Hematopoietic multipotent progenitor cell treated with erythropoietin and hydrocortisone succinate and interleukin-3 and kit ligand, for 17 days (in vitro differentiated cells): ENCODE measurements around the gene BRF1.

Experiments
- DNase-seq: peaks from one replicate; pipeline ENCODE4 v3.0.0-alpha.2; 2015; ENCODE audit warnings: low spot score

Gene BRF1

DNA sequence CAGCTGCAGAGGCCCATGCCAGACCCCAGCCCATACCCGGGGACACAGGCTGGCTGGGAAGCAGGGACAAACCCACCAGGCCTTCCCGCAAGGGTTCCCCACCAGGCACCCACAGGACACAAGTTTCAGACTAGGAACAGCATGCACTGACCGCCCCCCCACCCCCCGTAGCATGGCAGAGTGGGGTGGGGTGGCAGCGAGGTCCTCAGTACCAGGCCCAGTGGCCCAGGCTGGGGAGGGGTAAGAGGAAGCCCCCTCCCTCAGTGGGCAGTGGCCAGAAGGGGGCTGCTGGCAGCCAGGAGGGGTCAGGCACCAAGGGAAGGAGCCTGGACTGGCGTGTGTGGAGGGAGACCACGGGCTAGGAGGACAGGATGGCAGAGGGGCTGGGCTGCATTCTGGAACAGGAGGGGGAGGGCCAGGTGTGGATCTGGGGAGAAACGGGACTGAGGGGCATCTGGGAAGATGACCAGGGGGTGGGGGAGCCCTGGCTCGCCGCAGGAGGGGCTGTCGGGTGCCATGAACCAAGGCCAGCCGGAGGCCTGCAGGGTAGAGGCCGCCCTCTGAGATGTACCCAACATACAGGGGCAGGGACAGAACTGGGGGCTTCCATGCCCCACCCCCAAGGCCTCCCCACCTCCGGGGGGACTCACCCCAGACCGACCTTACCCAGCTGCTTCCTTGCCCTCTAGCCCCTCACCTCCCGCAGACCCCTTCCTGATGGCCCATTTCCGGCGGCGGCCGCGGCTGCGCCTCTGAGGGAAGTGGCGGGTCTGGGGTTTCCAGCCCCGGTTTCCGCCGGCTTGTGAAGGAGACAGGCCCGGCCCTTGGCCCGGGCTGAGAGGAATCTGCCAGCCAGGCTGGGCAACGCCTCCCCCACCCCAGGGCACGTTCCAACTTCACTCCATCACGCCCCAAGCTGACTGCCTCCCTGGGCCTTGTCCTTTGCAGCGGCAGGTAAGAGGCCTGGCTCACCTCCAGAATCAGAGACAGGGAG is 126.6 kb downstream of the BRF1 start:
- DNase-seq, result no peak

DNA sequence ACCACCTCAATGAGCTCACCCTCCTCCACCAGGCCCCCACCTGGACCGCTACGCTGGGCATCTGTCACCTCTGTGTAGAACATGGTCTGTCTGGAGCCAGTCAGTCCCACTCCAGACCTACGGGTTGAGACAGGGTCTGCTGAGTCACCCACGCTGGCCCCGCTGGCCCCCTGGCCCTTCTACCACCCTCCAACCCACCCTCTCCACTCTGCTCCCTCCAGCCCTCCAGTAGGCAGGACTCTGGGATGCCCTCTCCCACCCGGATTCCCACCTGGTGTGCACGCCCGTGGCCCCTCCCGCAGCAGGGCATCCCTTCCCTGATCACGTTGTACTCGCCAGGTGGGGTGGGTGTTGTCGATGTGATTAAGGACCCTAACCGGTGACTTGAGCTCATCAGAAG is 127.7 kb downstream of the BRF1 start:
- DNase-seq, result no peak

DNA sequence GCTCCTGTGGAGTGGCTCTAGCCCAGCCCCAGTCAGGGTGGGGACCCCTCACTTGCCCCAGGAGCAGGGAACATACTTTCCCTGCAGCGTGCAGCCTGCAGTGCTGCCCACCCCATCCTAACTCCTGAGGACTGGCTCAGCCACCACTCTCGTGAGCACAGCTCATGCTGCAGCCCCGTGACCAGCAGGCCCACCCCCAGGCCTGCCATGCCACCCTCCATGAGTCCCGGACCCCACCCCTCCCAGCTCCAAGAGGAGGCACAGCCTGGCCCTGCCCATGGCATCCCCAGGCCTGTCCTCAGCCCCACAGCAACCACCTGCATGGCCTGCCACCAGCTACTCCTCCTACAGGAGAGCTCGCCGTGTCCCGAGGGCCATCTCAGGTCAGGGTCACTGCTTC is 128.3 kb downstream of the BRF1 start:
- no peak for DNase-seq

DNA sequence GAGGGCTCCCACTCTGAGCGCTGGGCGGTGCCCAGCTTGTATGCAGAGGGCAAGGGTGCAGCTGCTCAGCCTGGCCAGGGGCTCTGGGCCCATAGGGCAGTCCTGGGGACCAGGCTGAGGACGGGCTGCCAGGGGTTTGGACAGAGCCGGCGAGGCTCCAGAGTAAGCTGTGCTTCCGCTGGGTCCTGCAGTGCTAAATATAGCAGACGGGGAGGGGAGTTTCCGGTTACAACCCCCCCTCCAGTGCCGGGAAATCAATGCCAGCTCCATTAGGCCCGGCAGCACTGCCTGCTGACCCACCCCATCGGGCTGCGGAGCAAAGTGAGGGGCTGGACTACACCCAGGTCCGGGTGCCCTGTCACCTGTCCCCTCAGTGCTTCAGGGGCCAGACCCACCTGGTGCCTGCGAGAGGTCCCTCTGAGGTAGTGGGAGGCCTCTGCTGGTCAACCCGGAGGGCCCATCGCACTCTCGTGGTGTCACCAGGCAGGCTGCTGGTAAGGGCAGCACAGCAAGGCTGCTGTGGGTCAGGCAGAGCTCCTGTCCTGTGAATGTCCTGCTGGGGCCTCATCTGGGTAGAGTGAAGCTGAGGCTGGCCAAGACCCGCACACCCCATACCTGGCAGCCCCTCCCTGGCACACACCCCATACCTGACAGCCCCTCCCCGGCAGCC is 129.7 kb downstream of the BRF1 start:
- DNase-seq, result no peak

DNA sequence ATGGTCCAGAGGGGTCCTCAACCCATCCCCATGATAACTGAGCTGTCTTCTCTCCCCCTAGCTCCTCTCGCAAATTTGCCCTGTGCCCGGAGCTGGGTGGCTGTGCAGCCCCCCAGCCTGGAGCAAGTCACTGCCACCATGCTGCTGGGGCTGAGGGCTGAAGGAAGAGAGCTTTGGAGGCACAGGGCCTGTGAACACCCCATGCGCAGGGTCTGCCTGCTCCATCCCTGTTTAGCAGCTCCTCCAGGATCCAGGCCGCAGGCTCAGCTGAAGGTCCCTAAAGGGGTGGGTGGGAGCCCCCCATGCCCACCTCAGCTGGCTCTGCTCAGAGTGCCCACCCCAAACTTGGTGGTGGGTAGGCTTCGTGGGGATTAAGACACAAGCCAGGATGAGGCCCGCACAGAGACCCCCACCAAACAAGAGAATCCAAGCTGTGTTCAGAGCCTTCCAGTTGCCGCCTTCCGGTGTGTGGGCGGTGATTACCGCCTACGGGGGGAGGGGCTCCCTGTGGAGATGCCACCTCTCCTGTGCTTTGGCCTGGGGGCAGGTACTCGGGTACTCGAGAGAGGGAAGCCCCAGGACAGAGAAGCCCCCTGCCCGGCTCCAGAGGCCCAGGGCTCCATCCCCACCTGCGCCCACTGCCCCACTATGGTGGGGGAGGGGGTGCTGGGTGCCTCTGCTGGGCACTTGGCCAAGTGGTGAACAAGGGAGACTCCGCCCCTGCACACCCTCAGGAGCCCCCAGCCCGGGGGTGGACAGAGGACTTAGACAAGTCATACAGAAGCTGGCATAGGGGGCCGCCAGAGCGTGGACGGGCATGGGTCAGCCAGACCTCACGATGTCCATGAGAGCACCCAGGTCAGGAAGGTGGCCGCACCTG is 130.8 kb downstream of the BRF1 start:
- no peak for DNase-seq

DNA sequence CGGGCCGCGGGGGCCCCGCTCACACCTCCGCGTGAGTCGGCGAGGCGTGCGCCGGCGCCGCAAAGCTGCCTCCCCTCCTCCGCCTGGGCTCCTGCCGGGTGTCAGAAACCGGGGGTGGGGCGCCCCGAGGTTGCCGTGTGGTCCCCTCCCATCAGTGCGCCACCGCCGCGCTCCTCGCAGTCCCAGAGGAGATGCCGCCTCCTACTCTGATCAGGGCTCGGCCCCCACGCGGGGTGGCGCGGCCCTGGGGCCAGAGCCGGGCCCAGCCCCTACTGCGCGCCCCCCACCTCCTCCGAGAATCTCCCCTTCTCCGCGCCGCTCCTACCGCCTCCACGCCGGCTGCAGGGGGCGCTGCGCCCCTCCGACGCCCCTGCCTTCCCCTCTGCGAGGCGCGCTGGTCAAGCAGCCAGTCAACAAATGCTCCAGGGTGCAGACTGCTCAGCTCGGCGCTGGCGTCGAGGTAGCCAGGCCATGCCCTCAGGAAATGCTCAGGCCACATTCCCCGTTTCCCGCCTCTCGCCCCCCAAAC is 131.8 kb downstream of the BRF1 start:
- DNase-seq, result no peak

DNA sequence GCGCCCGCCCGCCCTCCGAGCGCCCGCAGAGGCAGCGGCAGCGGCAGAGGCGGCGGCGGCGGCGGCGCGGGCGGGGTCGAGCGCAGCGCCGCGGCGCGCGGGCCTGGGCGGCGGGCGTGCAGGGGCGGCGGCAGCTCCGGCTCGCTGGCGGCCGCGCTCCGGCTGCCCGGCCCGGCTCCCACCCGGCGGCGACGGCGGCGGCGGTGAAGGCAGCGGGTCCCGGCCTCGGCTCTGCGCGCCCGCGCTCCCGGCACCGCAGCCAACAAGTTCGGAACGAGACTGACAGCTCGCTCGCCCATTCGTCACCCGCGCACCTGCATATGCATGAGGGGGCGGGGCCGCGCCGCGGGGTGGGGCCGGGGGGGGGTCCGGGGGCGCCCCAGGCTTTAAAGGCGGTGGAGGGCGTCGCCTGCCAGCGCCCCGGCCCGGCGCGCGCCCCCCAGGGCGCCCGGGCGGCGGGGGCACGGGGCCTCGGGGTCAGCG is 132.3 kb downstream of the BRF1 start, which contains the start of gene JAG2:
Gene JAG2, minus strand, starts transcription at position 281 of the 483 bp plus-strand sequence. CDS start 356 bp downstream, outside the sequence.
- no peak for DNase-seq

DNA sequence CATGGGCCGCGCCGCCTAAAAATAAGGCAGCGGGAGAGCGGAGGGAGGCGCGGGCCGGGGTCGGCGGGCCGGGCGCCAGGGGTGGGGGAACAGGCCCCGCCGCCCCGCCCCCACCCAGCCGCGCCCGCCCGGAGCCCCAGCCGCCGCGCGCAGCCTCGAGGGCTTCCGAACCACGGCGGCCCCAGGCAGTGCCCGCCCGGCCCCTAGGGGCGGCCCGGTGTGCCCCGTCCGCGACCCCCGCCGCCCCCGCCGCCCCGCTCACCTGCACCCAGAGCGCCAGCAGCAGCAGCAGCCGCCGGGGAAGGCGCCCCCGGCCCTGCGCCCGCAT is 132.7 kb downstream of the BRF1 start:
- DNase-seq, result no peak

DNA sequence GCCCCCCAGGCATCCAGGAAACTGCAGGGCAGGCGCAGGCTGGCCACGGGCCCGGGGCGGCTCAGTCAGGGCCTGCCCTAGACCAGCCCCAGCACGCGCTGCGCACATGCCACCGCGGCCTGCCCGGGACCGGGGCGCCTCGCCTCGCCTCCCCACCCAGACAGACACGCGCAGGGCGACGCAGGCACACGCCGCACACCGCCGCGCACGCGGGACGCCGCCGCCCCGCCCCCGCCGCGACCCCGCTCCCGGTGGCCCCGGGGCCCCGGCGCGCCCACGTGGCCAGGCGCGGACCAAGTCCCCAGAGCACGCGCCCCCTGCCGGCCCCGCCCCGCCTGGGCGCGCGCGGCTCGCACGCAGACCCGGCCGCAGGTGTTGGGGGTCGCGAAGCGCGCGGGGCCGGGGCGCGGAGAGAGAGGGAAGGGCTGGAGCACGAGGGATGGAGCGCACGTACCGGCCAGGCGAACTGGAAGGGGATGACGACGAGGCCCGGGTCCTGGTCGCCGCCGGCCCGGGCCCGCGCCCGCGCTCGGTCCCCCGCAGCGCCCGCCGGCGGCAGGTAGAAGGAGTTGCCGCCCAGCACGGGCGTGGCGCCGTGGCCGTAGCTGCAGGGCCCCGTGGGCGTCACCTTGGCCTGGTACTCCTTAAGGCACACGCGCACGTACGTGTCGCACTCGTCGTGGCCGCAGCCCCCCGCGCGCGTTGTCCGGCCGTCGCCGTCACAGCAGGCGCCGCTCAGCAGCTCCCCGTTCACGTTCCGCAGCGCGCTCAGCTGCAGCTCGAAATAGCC is 133.3 kb downstream of the BRF1 start:
- no peak for DNase-seq

DNA sequence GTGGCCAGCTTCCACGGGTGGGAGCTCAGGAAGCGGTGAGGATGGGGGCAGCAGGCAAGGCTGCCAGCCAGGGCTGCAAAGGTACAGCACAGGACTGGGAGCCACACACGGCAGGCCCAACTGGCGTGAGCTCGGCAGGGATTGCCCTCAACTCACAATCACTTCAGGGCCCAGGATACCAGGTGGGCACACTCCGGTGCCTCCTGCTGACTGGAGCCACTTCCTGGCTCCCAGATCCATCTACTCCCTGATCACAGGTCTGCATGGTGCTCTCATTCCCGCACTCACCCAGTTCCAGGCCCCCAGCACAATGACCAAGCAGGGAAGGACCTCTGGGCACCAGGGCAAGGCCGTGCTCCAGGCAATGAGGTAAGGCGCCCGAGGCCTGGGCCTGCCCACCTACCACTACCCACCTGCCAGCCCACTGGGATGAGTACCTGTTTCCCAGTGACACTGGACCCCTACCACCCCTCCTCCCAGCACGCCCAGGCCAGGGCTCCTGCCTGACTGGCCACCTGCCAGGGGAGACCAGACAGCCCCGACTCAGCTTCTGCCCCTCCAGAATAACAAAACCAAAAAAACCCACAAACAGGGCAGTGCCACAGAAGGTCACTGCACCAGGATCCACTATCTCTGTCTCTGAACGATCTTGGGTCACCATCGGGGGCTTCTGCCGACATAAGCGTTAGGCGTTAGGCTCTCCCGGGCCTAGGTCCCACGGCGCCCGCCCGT is 134.1 kb downstream of the BRF1 start:
- no peak for DNase-seq

DNA sequence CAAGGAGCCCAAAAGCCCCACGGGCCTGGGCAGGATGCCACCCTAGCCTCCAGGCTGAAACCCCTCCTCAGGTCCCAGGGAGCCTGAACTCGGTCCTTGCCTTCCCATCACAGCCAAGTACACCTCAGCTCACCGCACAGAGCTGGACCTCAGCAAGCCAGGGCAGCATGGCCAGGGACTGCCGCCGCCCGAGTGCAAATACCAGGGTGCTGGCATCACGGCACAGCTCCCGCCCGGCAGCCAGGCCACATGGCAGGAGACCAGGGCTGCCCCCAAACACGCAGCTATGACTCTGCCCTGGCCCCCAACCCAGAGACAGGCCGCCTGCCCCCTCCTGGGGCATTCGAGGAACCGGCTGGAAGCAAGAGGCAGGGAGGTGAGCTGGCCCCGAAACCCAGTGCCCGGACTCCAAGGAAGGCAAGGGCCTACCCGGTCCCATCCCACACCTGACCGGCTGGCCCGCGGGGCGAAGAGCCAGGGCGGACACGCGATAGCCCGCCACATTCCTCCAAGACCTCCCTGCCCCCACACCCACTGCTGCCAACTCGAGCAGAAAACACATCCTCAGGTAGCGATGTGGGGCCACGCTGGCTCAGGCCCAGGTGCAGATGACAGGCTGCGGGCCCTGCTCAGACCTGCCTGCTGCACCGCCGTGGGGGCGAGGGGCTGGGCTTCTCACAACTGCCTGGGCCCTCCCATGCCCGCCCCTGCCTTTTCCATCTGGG is 134.9 kb downstream of the BRF1 start:
- DNase-seq, result no peak

DNA sequence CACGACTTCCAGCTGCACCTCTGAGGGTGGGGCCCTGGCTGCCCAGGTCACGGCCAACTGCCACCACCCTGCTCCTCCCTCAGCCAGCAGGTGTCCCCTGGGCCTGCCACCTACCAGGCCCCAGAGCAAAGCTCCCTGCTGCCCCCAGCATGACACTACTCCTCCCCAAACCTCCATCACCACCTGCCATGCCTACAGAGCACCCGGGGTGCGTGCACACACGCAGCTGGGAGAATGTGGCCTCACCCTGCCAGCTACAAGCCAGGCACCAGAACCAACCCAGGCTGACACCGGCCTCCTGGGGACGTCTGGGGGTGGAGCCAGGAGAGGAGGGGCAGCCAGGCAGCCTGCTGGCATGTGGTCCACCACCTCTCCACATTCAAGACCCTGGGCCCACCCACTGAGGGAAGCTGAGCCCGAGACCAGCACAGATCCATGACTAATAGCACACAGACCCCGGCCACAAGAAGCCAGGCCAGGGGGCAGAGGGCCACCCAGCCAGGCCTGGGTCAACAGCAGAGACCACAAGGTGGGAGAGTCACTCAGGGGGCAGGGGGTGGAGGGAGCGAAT is 135.6 kb downstream of the BRF1 start:
- DNase-seq, result no peak

DNA sequence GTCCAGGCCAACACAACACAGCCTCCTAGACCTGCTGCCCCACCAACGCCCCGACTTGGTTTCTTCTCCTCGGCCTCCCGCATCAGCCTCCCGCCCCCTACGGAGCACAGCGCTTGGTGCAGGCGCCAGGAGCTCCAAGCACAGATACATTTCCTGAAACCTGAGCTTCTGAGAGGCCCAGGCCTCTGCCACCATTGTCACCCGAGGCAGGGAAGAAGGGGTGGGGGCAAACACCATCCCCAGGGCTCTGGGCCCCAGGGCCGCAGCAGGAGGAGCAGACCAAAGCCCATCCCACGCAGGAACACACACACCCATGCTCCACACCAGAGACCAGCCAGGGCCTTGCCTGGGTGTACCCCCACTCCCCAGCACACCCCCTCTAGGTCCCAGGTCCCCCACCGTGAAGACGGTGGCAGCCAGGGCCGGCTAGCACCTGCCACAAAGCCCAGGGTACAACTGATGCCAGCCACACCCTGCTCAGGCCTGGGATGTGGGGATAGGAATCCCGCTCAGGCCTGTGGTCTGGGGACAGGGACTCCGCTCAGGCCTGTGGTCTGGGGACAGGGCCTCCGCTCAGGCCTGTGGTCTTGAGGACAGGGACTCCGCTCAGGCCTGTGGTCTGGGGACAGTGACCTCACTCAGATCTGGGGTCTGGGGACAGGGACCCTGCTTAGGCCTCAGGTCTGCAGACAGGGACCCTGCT is 137.6 kb downstream of the BRF1 start:
- DNase-seq, result no peak

DNA sequence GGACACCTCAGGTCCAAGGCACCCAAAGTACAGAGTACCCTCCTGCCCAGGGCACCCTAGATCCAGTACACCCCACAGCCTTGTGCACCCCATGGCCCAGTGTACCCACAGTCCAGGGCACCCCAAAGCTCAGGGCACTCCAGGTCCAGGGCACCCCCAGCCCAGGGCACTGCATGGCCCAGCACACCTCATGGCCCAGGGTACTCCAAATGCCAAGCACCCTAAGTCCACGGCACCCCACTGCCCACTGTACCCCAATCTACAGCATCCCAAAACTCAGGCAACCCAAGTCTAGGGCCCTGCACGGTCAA is 138.2 kb downstream of the BRF1 start:
- DNase-seq, result no peak

DNA sequence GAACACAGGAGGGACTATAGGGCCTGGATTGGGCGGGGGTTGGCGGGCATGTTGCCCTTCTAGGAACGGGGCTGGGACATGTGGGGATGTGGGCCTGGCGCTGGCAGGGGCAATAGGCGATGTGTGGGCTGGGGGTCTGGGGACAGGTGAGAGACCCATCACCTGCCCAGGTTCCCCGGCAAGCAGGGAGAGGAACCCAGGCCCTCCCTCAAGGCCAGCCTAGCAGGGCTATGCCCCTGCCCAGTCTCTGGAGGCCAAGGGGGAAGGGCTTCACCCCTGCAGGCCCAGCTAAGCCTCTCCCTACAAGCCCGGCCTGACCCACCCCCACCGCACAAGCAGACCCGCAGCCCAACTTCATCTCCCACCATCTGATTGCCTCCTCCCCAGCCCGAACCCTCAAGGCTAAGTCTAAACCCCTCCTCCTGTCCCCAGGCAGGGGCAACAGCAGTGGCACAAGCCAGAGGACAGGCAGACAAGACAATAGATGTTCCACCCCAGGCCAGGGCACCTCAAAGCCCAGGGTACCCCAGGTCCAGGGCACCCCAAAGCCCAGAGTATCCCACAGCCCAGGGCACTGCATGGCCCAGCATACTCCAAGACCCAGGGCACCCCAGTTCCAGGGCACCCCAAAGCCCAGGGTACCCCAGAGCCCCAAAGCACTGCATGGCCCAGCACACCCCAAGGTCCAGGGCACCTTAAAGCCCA is 138.7 kb downstream of the BRF1 start:
- peak; percentile 14 for DNase-seq

DNA sequence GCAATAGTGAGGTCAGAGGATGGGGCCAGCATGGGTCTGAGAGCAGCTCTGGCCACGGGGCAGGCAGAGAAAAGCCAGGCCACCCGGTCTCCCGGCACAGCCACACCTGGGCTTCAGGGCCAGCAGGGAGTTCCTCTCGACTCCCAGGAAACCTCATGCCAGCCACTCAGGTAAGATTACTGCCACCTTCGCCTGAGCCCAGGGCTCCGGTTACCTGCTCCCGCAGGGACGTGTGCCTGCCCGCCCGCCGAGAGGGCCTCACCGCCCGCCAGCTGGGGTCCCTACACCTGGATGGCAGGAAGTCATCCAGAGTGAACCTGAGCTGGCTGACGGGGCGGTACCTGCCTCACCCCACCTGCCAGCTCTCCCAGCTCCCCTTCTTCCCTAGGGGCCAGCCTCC is 139.5 kb downstream of the BRF1 start:
- no peak for DNase-seq

DNA sequence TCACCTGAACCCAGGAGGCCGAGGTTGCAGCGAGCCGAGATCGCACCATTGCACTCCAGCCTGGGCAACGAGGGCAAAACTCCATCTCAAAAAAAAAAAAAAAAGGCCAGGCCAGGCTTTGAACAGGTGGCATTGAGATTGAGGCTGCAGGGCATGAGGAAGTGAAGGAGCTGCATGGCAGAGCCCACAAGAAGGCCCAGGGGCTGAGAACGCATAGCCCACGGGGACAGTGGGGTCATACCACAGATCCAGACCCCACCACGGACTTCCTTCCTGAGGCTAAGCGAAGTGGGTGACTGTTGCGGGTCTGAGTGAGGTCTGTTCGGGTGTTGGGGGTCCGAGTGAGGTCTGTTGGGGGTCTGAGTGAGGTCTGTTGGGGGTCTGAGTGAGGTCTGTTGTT is 140.0 kb downstream of the BRF1 start:
- DNase-seq, result no peak

DNA sequence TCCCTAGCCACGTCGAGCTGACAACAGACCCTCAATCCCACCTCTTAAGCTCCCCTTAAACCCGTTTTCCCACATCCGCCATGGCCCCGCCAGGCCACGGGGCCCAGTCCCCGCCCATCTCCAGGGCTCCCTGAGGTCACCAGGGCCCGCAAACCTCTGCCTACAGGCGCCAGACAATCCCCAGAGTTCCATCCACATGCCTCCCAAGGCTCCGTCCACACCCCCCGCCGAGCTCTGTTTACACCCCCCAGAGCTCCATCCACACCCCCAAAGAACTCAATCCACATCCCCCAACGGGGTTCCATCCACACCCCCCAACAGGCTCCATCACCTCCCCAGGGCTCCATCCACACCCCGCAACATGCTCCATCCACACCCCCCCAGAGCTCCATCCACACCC is 141.5 kb downstream of the BRF1 start:
- no peak for DNase-seq
